Skeletal muscle satellite cell (primary cell): Measurements from ENCODE around the gene TOP3B.
"Not testable (repeated sequence)": the region's sequence is repeated elsewhere in the genome, so short reads cannot be mapped to it uniquely, and the experiment has no call there.

Source experiments
- H3K27me3 ChIP-seq: 2 replicates; pipeline ENCODE4 v1.7.0; 2013; ENCODE audit warnings: low read length; ENCODE audit not compliant: control insufficient read depth, insufficient read depth
- H3K36me3 ChIP-seq: 2 replicates; pipeline ENCODE4 v1.7.0; 2013; ENCODE audit warnings: mild to moderate bottlenecking, control low read depth, low read length; ENCODE audit not compliant: insufficient read depth
- H3K4me1 ChIP-seq: 2 replicates; pipeline ENCODE4 v1.7.0; 2013; ENCODE audit warnings: low read length; ENCODE audit not compliant: control insufficient read depth, insufficient read depth
- H3K4me2 ChIP-seq: 2 replicates; pipeline ENCODE4 v1.7.0; 2013; ENCODE audit warnings: mild to moderate bottlenecking, low read length
- H3K4me3 ChIP-seq: 2 replicates; pipeline ENCODE4 v1.7.0; 2013; ENCODE audit warnings: low read length
- H3K9ac ChIP-seq: 2 replicates; pipeline ENCODE4 v1.7.0; 2013; ENCODE audit warnings: mild to moderate bottlenecking, low read depth, low read length, moderate library complexity
- H3K9me3 ChIP-seq: replicated peaks from 2 replicates; pipeline ENCODE4 v1.7.0; 2013; ENCODE audit warnings: mild to moderate bottlenecking, control low read depth, low read length

Gene TOP3B

GRCh38 chr22:21916309-21916918 lies 66.2 kb downstream of the TOP3B start:
- Histone ChIP-seq H3K4me1 (peaks cover 6% of the 10 kb centered on the region), H3K9me3 (no peaks in the 10 kb centered on the region), H3K27me3 (no peaks in the 10 kb centered on the region), H3K36me3 (no peaks in the 10 kb centered on the region), H3K4me3 (no peak overlapping the region), H3K9ac (no peak overlapping the region), H3K4me2 (no peak overlapping the region)

- H3K4me2 ChIP-seq = no peak overlapping the region
- peaks cover 6% of the 10 kb centered on the region for H3K4me1 ChIP-seq
- H3K9ac ChIP-seq = no peak overlapping the region
- H3K4me3 ChIP-seq = no peak overlapping the region
- no peaks in the 10 kb centered on the region for H3K36me3 ChIP-seq
- H3K27me3 ChIP-seq = no peaks in the 10 kb centered on the region
- no peaks in the 10 kb centered on the region for H3K9me3 ChIP-seq
Measured at GRCh38 chr22:21915624-21916308, 66.8 kb downstream of the TOP3B start.

GRCh38 chr22:21914033-21914642 lies 68.4 kb downstream of the TOP3B start:
- H3K4me1 ChIP-seq, H3K9me3 ChIP-seq, H3K4me3 ChIP-seq, H3K4me2 ChIP-seq, H3K36me3 ChIP-seq, H3K9ac ChIP-seq, H3K27me3 ChIP-seq: not testable (repeated sequence)

- H3K9ac ChIP-seq, H3K36me3 ChIP-seq, H3K4me2 ChIP-seq, H3K27me3 ChIP-seq, H3K4me1 ChIP-seq, H3K9me3 ChIP-seq, H3K4me3 ChIP-seq: not testable (repeated sequence)
Measured at GRCh38 chr22:21910367-21910766, 72.2 kb downstream of the TOP3B start.

GRCh38 chr22:21909871-21910270 lies 72.7 kb downstream of the TOP3B start:
- Histone ChIP-seq H3K36me3 (no peaks in the 10 kb centered on the region), H3K4me2 (no peak overlapping the region), H3K27me3 (no peaks in the 10 kb centered on the region), H3K4me3 (no peak overlapping the region), H3K4me1 (no peaks in the 10 kb centered on the region), H3K9ac (no peak overlapping the region), H3K9me3 (no peaks in the 10 kb centered on the region)

GRCh38 chr22:21907638-21908522 lies 74.7 kb downstream of the TOP3B start:
- Histone ChIP-seq H3K36me3 (no peaks in the 10 kb centered on the region), H3K4me3 (no peak overlapping the region), H3K4me2 (no peak overlapping the region), H3K9me3 (no peaks in the 10 kb centered on the region), H3K4me1 (no peaks in the 10 kb centered on the region), H3K27me3 (no peaks in the 10 kb centered on the region), H3K9ac (no peak overlapping the region)
